ENCODE data around the gene ZCCHC24. TPM values are rescaled to one million over a fixed set of nuclear protein-coding genes. Genes with fewer than 3 reads are reported as not detected.

Gene ZCCHC24
- total and polyA plus RNA-seq, 2 of the 8 experiments (the other 6 are each of a cell fraction or from before 2014, with no cell fraction given): 3.9 to 6.9 TPM

DNA sequence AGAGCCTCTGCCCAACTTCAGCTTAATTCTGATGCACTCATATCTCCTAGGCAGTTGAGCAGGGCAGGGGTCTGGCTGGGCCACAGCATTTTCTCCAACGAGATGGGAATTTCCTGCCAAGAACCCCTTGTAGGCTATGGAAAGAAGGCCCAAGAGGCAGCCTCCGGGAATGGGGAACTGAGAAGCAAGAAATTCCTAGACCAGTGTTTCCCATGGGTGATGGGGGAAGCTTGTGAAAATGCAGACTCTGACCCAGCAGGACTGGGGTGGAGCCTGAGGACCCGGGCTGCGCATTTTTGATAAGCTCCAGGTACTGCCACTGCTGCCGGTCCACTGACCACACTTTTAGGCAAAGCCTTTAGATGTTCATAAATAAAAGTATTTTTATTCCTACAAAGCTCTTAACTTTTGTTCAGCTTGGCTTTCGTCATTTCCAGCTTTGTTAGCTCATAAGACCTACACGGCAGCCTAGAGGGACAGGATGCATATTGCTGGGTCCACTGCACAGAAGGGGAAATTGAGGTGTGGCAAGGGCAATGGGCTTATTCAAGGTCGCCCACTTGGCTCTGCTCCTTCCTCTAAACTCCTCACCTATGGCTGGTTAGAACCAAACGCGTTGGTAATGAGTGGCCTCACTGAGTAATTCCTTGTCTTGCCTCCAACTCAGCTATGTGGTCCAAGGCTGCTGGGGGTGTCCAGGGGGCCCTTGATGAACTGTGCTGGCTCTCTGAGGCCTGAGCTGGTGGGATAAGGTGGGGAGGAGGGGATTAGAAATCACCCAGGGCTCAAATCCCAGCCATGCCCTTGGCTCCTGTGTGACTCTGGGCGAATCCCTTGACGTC lies 29.5 kb downstream of the ZCCHC24 start:
- Histone ChIP-seq H2AK5ac (ENCODE audit: low read depth, low read length) (no peak overlapping the region), H2BK5ac (ENCODE audit: low read depth, low read length) (no peak overlapping the region), H3K79me2 (ENCODE audit: control insufficient read depth in 1 of 2, insufficient read depth in 2 of 2, low read length in 2 of 2) (no peaks in the 10 kb centered on the region), H3K23ac (ENCODE audit: insufficient read length) (no peak overlapping the region), H3K27me3 (replicated peaks in 1 of 4; ENCODE audit: control insufficient read depth in 3 of 4, extremely low read depth in 1 of 4, insufficient read depth in 3 of 4, low read length in 3 of 4) (no peaks in the 10 kb centered on the region), H3K4ac (replicated peaks; ENCODE audit: insufficient read length, low read depth, low read length) (no peak overlapping the region), H4K5ac (ENCODE audit: insufficient read length, low read depth, low read length) (no peak overlapping the region), H3K9me3 (ENCODE audit: insufficient read depth in 2 of 2, low read depth in 1 of 2, low read length in 1 of 2) (no peaks in the 10 kb centered on the region), H4K8ac (ENCODE audit: extremely low read depth, insufficient read depth, low read length) (no peak overlapping the region), H3K18ac (ENCODE audit: extremely low read depth, low read length) (no peak overlapping the region), H2BK12ac (ENCODE audit: low read depth, low read length) (no peak overlapping the region), H4K91ac (replicated peaks; ENCODE audit: insufficient read length, low read length) (no peak overlapping the region), H3K4me2 (ENCODE audit: insufficient read depth in 1 of 2, low read depth in 2 of 2, low read length in 2 of 2) (no peak overlapping the region), H2BK15ac (ENCODE audit: low read length) (no peak overlapping the region), H3K23me2 (ENCODE audit: low read depth, low read length) (no peaks in the 10 kb centered on the region), H2BK20ac (ENCODE audit: low read length) (no peak overlapping the region), H3K79me1 (ENCODE audit: low read depth, low read length) (no peaks in the 10 kb centered on the region), H3K36me3 (ENCODE audit: control insufficient read depth in 2 of 4, insufficient read depth in 4 of 4, low read length in 3 of 4) (no peaks in the 10 kb centered on the region), H3K4me1 (replicated peaks in 1 of 4; ENCODE audit: control insufficient read depth in 3 of 4, insufficient read depth in 4 of 4, low read length in 3 of 4) (peaks cover 0 to 8% (median 3%) of the 10 kb centered on the region in 4 experiments; a peak in 6 of 7 replicates), H3K14ac (ENCODE audit: insufficient read length) (no peak overlapping the region), H2BK120ac (replicated peaks; ENCODE audit: low read depth, low read length) (no peak overlapping the region), H3K9ac (replicated peaks in 1 of 4; ENCODE audit: extremely low read depth in 1 of 4, low read depth in 3 of 4, low read length in 3 of 4) (no peak overlapping the region), H2AFZ (ENCODE audit: low read length) (no peak overlapping the region), H3K56ac (replicated peaks; ENCODE audit: insufficient read length, low read depth, low read length) (no peak overlapping the region), H4K20me1 (replicated peaks in 1 of 2; ENCODE audit: control insufficient read depth in 1 of 2, insufficient read depth in 2 of 2, low read length in 2 of 2) (peaks cover 2 to 3% of the 10 kb centered on the region in 2 experiments), H3K27ac (ENCODE audit: low read depth, low read length) (no peak overlapping the region), H3K4me3 (ENCODE audit: extremely low read depth in 1 of 4, insufficient read depth in 2 of 4, low read depth in 3 of 4, low read length in 4 of 4) (no peak overlapping the region)
- POLR2A ChIA-PET (ENCODE audit: partially characterized antibody): interaction anchor here (1.2 kb wide), 1 partner anchor 68 kb away, joined by 5 read pairs; no protein-coding TSS in a partner anchor
- TF ChIP-seq SP4 (IDR thresholded peaks at IDR 0.05; ENCODE audit: low read length) (no peak), SAP30 (IDR thresholded peaks at IDR 0.05; ENCODE audit: insufficient read depth, insufficient replicate concordance, low read length) (no peak), MAX (IDR thresholded peaks at IDR 0.05) (no peak), RFX5 (IDR thresholded peaks at IDR 0.05; ENCODE audit: borderline replicate concordance, low read depth, low read length) (no peak), KDM4A (IDR thresholded peaks at IDR 0.05; ENCODE audit: low read depth, low read length, severe bottlenecking) (no peak), TEAD4 (IDR thresholded peaks at IDR 0.05; ENCODE audit: low read depth, low read length) (no peak)
- no peak for DNase-seq (ENCODE audit: low read depth in 1 of 2, low spot score in 2 of 2)
- 89% methylated on average over 12 of the region's 12 CpGs; no CpG with 5 or more reads in 1 of the 2 experiments for WGBS, 2 experiments (ENCODE audit: extremely low coverage in 1 of 2, insufficient coverage in 1 of 2, insufficient read length in 1 of 2, insufficient replicate concordance in 2 of 2, low coverage in 1 of 2, low lambda C conversion rate in 2 of 2, missing lambda C conversion rate in 1 of 2)
- CTCF ChIA-PET (ENCODE audit: partially characterized antibody): interaction anchor here (1.0 to 2.5 kb wide), 8 partner anchors 10 to 52 kb away, joined by 3 to 12 read pairs (median 6); no protein-coding TSS in a partner anchor
- FAIRE-seq: no peak
